Temporal lobe (tissue), 2 donors: ENCODE results near the gene ZNF710. TPM values are rescaled to one million over a fixed set of nuclear protein-coding genes. Genes with fewer than 3 reads are reported as not detected.

Source experiments
- small RNA-seq: library from RNA; depleted of rRNA; stranded (forward); fragments of <200 nt; gene quantifications from one replicate; pipeline ENCODE3, GENCODE V24; 2014; ENCODE audit warnings: low replicate concordance
- total RNA-seq: library from RNA; depleted of rRNA; stranded (reverse); fragments of >200 nt; gene quantifications from one replicate; pipeline ENCODE4 v1.2.3, GENCODE V29; 2014

Gene ZNF710
- total RNA-seq, 1 donor from 2014 or later: 6.1 TPM

Small RNA genes within 50 kb of the gene (small RNA-seq; reads per million reads assigned to genes)
- gene MIR3174 (0.37 reads per million, percentile 31 among the genes with 10 or more reads in this experiment), gene RF00066 (not detected)

Other genes starting within 250 kb of the ZNF710 start
- gene MESP2, start 225.0 kb upstream of the ZNF710 start, total RNA-seq: not detected
- 1.5 TPM for gene ANPEP, start 186.5 kb upstream of the ZNF710 start, total RNA-seq
- 34.9 TPM for gene AP3S2, start 107.3 kb upstream of the ZNF710 start, total RNA-seq
- gene ARPIN, start 88.4 kb upstream of the ZNF710 start, total RNA-seq: 14.5 TPM
- 64.4 TPM for gene IDH2, start 101.1 kb downstream of the ZNF710 start, total RNA-seq
- gene SEMA4B, start 200.0 kb downstream of the ZNF710 start, total RNA-seq: 35.4 TPM
- gene CIB1, start 232.6 kb downstream of the ZNF710 start, total RNA-seq: 3.4 TPM
- 4.4 TPM for gene GDPGP1, start 232.9 kb downstream of the ZNF710 start, total RNA-seq
- under 0.01 TPM for gene TTLL13, start 248.2 kb downstream of the ZNF710 start, total RNA-seq